Cardiac muscle cell (in vitro differentiated cells and primary cell): ENCODE data around the gene E2F2. TPM values are rescaled to one million over a fixed set of nuclear protein-coding genes. Genes with fewer than 3 reads are reported as not detected.

Experiments used
- DNase-seq, 2 donors: peaks; one replicate each; pipeline versions ENCODE4 v3.0.0 to v3.0.0-alpha.2; 2010 to 2017; ENCODE audit warnings: low read depth in 1 of 2, low spot score in 1 of 2
- H3K27ac ChIP-seq: fragments of 200-600 bp; sonication (generic); 2 replicates; pipeline ENCODE4 v1.5.1; 2016
- H3K27me3 ChIP-seq: fragments of 200-600 bp; sonication (generic); 2 replicates; pipeline ENCODE4 v1.6.0; 2016; ENCODE audit warnings: control low read depth
- H3K36me3 ChIP-seq: fragments of 200-600 bp; sonication (generic); 2 replicates; pipeline ENCODE4 v1.5.1; 2016; ENCODE audit warnings: control low read depth
- H3K4me1 ChIP-seq: fragments of 200-600 bp; sonication (generic); 2 replicates; pipeline ENCODE4 v1.8.1; 2017; ENCODE audit warnings: low read depth, mild to moderate bottlenecking, mixed run types
- H3K4me3 ChIP-seq: fragments of 200-600 bp; sonication (generic); 2 replicates; pipeline ENCODE4 v1.5.1; 2016; ENCODE audit warnings: mild to moderate bottlenecking
- H3K9me3 ChIP-seq: fragments of 200-600 bp; sonication (generic); 2 replicates; pipeline ENCODE4 v1.5.1; 2017; ENCODE audit warnings: low read depth, mild to moderate bottlenecking, control low read depth
- polyA plus RNA-seq: library from polyadenylated mRNA; unstranded; fragments of >200 nt; fragmentation: Nextera tagmentation; extraction: Ambion mirVana; gene quantifications from 2 replicates; pipeline ENCODE4 v1.2.1, GENCODE V29; 2016
- total RNA-seq: library from RNA; depleted of rRNA; stranded (reverse); fragments of >200 nt; gene quantifications from 2 replicates; pipeline ENCODE4 v1.2.3, GENCODE V29; 2016
- TF ChIP-seq, protein P1 (sequence below): IDR thresholded peaks from 2 replicates; pipeline ENCODE4 v1.5.1; 2012; ENCODE audit warnings: low read depth, mild to moderate bottlenecking, low read length

The E2F2 gene
- total and polyA plus RNA-seq, 2 experiments from 2014 or later = 2.1 to 2.2 TPM

DNA sequence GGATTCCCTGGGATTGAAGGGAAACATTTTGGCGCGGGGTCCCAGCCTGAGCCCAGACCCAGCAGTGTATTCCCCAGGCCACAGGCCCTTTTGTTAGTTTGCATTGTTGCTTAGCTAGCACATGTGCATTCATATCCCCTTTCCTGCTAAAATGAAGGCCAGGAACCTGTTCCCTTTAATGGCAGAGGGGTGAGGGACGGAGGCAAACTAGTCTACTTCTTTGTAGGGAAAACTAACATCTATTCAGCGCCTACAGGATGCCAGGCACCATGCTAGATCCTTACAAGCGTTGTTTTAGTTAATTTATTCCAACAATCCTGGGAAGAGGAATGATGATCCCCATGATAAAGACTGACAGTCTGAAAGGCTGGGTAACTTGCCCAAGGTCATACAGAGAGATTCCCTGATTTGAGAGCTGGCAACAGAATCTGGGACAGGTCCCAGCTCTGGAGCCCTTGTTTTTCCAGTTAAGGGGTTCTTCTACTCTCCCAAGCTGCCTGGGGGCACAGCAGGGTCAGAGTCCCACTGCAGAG lies 595 bp upstream of the E2F2 start:
- Histone ChIP-seq H3K4me3 (peak overlapping the region; percentile 12), H3K27ac (no peak overlapping the region), H3K9me3 (no peaks in the 10 kb centered on the region), H3K27me3 (peaks cover 9% of the 10 kb centered on the region), H3K36me3 (no peaks in the 10 kb centered on the region), H3K4me1 (peaks cover 6% of the 10 kb centered on the region)
- TF ChIP-seq, protein P1, sequence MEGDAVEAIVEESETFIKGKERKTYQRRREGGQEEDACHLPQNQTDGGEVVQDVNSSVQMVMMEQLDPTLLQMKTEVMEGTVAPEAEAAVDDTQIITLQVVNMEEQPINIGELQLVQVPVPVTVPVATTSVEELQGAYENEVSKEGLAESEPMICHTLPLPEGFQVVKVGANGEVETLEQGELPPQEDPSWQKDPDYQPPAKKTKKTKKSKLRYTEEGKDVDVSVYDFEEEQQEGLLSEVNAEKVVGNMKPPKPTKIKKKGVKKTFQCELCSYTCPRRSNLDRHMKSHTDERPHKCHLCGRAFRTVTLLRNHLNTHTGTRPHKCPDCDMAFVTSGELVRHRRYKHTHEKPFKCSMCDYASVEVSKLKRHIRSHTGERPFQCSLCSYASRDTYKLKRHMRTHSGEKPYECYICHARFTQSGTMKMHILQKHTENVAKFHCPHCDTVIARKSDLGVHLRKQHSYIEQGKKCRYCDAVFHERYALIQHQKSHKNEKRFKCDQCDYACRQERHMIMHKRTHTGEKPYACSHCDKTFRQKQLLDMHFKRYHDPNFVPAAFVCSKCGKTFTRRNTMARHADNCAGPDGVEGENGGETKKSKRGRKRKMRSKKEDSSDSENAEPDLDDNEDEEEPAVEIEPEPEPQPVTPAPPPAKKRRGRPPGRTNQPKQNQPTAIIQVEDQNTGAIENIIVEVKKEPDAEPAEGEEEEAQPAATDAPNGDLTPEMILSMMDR = peak; percentile 1
- no peak for DNase-seq

DNA sequence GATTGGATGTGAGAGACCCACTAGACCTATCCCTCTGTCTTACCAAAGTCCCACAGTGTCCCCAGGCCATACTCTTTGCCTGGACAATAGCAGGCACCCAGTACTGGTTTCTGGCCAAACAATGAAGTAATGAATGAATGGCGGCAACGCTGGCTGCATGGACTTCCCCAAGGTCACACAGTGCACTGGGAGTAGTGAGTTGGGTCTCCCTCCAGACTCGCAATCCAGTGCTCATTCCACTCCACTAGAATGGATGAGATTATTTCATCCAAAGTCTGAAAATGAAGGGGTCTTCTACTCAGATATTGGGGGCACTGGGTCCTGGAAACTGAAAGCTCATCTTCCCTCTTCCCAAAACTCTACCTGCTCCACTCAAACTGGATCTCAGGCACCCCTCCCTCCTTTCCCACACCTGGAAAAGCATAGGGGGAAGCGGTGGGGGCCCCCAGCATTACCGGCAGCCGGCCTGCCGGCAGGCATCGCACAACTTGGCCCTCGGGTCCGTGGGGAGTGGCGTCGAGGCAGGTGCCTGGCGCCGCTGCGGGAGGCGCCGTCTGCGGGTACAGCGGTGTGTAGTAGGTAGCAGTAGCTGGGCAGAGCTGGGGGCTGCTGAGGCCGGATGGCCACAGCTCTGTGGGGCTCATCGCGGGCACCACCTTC lies 816 bp downstream of the E2F2 start:
- no peak overlapping the region for H3K27ac ChIP-seq
- H3K9me3 ChIP-seq = no peaks in the 10 kb centered on the region
- H3K4me3 ChIP-seq = peak overlapping the region; percentile 68
- TF ChIP-seq, protein P1 = no peak
- no peaks in the 10 kb centered on the region for H3K36me3 ChIP-seq
- H3K27me3 ChIP-seq = peaks cover 9% of the 10 kb centered on the region
- peaks cover 6% of the 10 kb centered on the region for H3K4me1 ChIP-seq
- DNase-seq = no peak

DNA sequence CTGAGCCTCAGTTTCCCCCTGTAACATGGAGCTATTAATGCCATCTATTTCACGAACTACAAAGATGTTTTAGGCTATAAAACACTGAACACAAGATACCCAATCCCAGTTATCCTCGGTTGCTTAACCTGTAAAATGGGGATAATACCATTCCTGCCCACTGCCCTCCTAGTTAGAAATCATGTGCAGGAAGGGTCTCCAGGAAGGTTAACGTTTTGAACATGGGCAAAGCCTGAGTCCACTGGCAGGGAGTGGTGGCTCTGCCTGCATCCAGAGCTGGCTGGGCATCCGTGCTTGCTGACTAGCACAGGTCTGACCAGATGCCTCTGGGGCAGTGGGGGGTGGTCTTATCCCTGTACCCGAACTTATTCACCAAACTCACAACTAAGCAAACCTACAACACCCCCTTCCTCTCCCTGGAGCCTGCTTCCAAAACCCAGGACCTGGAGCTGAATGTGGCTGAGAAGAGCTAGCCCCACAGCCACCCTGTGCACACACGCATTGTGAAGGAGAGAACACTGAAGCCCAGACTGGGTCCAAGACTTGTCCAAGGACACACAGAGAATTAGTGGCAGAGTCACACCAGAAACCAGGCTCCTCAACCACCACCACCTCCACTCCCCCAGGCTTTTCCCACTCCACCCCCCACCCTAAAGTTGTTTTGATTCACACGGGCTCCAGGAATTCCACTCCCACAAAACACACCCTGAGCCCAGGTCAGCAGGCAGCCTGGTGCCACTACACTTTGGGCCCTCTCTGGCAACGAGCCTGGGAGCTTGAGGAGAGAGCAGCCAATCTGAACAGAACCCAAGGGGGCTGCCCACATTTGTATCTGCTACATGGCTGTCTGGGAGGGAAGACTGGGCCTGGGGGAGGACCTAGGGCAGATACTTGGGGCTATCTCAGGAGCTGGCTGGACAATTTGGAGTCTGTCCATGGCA lies 1.6 kb downstream of the E2F2 start:
- Histone ChIP-seq H3K27me3 (peaks cover 9% of the 10 kb centered on the region), H3K27ac (no peak overlapping the region), H3K9me3 (no peaks in the 10 kb centered on the region), H3K4me3 (no peak overlapping the region), H3K4me1 (peaks cover 6% of the 10 kb centered on the region), H3K36me3 (no peaks in the 10 kb centered on the region)
- TF ChIP-seq, protein P1 = no peak
- DNase-seq = no peak

DNA sequence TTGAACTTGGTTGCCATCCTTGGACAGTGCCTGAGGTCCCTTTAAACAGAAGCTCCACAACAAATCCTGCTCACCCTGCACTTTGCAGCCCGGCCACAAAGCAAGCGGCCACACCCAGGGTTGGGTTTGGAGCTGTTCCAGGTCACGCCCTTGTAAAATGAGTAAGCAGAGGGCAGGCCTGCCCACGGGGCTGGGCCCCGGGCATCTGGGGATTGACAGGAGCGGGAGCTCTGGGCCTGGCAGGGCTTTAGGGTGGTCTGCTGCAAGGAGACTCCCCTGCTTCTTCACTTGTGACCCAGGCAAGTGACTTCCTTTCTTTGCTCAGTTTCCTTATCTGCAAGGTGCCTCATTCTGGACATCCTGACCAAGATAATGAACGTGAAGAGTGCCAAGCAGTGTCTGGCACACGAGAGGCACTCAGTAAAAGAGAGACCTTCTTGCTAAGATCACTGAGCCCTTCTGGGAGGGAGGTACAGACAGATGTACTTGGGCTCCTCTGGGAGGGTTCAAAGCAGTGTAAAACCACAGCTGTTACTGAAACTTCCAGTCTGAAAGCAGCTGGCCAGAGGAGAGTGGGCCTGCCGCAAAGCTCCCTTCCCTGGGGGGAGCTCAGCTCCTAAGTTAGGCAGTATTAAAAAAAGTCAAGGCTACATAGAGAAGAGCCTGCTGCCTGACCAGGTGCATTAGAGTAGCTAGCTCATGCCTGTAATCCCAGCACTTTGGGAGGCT lies 2.6 kb downstream of the E2F2 start:
- Histone ChIP-seq H3K36me3 (no peaks in the 10 kb centered on the region), H3K9me3 (no peaks in the 10 kb centered on the region), H3K27me3 (peaks cover 9% of the 10 kb centered on the region), H3K27ac (no peak overlapping the region), H3K4me1 (peaks cover 6% of the 10 kb centered on the region), H3K4me3 (no peak overlapping the region)
- DNase-seq = peak in 1 of 2 donors; percentile 77
- TF ChIP-seq, protein P1 = no peak

DNA sequence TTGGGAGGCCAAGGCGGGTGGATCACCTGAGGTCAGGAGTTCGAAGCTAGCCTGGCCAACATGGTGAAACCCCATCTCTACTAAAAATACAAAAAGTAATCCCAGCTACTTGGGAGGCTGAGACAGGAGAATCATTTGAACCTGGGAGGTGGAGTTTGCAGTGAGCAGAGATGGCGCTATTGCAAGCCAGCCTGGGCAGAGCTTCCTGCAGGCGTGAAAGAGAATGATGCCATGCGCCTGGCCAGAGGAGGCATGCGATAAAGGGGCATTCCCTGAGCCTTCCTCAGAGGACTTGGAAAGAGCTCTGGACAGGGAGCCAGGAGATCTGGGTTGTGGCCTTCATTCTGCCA lies 3.2 kb downstream of the E2F2 start:
- Histone ChIP-seq H3K27me3 (peaks cover 9% of the 10 kb centered on the region), H3K36me3 (no peaks in the 10 kb centered on the region), H3K4me3 (no peak overlapping the region), H3K4me1 (peaks cover 6% of the 10 kb centered on the region), H3K27ac (no peak overlapping the region), H3K9me3 (no peaks in the 10 kb centered on the region)
- no peak for DNase-seq
- TF ChIP-seq, protein P1 = no peak
